ENCODE measurements around the gene THADA.

DNA sequence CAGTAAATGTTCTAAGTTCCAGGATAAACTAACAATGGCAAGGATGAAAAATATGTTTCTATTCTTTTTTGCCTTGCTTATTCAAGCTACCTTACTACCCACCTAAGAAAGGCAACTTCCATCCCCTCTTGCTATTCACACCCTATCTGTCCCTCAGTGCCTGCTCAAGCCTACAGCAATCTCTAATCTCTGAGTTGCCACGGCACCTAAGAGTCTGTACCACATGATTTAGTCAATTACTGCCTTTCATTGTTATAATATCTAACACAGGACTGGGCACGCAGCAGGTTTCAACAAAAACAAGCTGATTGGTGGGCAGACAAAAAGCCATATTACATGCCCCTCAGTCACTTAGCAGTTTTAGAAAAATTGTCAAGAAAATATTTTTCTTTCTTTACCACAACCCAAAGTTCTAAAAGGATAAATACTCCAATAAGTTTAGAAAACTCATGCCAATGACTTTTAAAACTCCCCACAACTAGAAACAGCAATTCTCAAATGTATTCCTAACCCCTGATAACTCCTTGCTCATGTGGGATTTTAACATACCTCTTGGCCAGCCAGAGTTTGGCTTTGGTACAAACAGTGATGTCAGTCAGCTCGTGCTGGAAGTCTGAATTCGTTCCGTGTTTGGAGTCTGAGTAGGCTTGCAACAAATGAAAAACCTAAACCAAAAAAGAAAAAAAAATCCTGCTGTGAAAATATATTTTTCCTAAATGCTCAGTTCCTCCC is 252.1 kb downstream of the THADA start:
- no peak for TF ChIP-seq CTCF (IDR thresholded peaks at IDR 0.05; ENCODE audit: low read depth, low read length)
- TF ChIP-seq EZH2phosphoT487 (IDR thresholded peaks at IDR 0.05; ENCODE audit: low read depth), result no peak
